ENCODE data around the gene LPIN3.

- TF ChIP-seq, protein P1, sequence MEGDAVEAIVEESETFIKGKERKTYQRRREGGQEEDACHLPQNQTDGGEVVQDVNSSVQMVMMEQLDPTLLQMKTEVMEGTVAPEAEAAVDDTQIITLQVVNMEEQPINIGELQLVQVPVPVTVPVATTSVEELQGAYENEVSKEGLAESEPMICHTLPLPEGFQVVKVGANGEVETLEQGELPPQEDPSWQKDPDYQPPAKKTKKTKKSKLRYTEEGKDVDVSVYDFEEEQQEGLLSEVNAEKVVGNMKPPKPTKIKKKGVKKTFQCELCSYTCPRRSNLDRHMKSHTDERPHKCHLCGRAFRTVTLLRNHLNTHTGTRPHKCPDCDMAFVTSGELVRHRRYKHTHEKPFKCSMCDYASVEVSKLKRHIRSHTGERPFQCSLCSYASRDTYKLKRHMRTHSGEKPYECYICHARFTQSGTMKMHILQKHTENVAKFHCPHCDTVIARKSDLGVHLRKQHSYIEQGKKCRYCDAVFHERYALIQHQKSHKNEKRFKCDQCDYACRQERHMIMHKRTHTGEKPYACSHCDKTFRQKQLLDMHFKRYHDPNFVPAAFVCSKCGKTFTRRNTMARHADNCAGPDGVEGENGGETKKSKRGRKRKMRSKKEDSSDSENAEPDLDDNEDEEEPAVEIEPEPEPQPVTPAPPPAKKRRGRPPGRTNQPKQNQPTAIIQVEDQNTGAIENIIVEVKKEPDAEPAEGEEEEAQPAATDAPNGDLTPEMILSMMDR (IDR thresholded peaks at IDR 0.05; ENCODE audit: low read length): no peak
- no peak for TF ChIP-seq EZH2phosphoT487 (IDR thresholded peaks at IDR 0.05; ENCODE audit: low read length)
- no peak for TF ChIP-seq EZH2 (optimal IDR thresholded peaks at IDR 0.05; ENCODE audit: low read depth, low read length)
Observed at GRCh38 chr20:41329435-41330342, 10.9 kb upstream of the LPIN3 start.
